Measurements from ENCODE around the gene VSIG10L. TPM values are rescaled to one million over a fixed set of nuclear protein-coding genes. Genes with fewer than 3 reads are reported as not detected.

Gene VSIG10L
- total RNA-seq, 1 donor from 2014 or later, result 0.77 TPM

DNA sequence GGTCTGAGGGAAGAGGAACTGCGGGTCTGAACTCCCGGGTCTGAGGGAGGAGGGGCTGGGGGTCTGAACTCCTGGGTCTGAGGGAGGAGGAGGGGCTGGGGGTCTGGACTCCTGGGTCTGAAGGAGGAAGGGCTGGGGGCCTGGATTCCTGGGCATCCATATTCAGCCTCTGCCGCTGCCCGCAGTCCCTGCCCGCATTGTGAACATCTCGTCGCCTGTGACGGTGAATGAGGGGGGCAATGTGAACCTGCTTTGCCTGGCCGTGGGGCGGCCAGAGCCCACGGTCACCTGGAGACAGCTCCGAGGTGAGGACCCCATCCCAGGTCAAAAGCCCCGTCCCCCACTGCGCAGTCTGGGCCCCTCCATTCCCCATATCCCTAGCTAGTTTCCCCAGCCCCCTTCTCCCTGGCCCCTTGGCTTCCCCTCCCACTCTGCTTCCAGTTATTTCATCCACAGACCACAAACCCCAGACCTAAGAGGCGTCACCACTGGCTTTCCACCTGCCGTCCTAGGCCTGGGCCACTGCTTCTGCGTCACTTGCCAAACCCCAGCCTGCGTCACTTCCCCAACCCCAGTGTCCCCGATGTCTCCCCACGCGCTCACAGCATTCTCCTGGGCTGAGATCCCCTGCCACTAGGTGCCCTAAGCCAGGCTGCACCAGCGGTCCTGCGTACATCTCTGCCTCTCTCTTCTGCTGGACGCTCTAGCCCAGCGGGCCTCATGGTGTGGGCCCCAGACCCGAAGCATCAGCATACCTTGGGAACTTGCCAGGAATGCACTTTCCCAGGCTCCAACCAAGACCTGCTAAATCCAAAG is 16.6 kb downstream of the VSIG10L start:
- DNase-seq, result no peak
- no peak for ATAC-seq
- intact Hi-C loops (cut with micrococcal nuclease), result no loop called here

DNA sequence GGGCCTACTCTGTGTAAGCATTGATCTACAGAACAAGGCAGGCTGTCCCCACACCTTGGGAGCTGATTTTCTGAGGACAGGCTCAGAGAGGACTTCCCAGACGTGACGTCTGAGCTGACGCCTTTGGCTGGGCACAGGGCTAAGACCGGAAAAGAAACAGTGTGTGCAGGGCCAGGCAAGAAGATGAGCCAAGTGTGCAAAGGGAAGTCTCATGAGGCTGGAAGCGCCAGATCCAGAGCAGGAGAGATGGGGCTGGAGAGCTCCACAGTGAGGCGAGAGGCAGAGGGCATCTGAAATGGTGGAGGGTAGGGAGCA is 17.8 kb downstream of the VSIG10L start:
- intact Hi-C loops (cut with micrococcal nuclease), result no loop called here
- no peak for ATAC-seq
- DNase-seq, result no peak

DNA sequence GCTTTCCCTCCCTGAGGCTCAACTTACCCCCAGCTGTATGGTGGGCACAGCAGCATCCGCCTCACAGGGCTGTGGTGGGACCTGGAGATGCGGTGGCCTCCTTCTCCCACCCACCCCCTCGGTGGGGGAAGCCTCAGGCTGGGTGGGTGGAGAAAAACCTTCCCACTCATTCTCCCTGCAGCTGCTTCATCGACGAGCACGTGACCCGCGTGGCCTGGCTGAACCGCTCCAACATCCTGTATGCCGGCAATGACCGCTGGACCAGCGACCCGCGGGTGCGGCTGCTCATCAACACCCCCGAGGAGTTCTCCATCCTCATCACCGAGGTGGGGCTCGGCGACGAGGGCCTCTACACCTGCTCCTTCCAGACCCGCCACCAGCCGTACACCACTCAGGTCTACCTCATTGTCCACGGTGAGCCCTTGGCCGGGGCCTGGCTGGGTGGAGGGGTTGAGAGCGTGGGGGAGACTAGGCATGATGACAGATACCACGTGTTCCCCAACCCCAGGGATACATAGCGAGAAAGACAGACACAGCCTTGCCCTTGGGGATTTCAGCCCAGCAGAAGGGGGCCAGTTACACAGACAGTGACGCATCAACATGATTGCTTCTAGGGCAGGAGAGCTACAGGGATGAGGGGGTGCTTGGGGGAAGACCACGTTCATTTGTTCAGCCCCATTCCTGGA is 18.3 kb downstream of the VSIG10L start:
- DNase-seq, result no peak
- intact Hi-C loops (cut with micrococcal nuclease), result no loop called here
- no peak for ATAC-seq

DNA sequence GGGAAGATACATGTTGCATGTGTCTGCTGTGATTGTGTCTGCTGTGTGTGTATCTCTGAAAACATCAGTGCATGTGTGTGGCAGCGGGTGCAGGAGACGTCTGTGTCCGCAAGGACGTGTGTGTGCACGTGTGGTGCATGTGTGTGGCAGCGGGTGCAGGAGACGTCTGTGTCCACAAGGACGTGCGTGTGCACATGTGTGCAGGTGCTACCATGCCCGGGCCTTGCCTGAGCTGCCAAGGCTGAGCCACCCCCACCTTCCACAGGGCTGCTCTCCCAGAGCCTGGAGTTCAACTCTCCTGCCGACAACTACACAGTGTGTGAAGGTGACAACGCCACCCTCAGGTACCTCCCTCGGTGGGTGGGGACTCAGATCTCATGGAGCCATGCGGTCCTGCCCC is 20.1 kb downstream of the VSIG10L start:
- intact Hi-C loops (cut with micrococcal nuclease), result no loop called here
- ATAC-seq (no peak), DNase-seq (no peak)

DNA sequence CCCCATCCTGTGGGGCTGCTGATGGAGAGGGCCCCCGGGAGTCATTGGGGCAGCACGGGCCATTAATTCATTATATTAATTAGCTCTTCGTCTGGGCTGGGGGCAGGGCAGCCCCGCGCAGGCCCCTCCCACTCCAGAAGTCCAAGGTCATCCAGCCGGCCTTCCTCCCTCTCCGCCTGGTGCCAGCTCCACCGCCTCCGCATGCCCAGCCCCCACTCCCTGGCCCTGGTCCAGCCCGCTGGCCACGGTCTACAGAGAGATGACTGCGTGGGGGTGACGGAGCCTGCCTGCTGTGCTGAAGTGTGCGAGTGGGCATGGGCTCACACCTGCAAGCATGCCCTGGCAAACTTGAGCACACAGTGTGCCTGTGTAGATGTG is 21.7 kb downstream of the VSIG10L start:
- intact Hi-C loops (cut with micrococcal nuclease), result no loop called here
- no peak for ATAC-seq

DNA sequence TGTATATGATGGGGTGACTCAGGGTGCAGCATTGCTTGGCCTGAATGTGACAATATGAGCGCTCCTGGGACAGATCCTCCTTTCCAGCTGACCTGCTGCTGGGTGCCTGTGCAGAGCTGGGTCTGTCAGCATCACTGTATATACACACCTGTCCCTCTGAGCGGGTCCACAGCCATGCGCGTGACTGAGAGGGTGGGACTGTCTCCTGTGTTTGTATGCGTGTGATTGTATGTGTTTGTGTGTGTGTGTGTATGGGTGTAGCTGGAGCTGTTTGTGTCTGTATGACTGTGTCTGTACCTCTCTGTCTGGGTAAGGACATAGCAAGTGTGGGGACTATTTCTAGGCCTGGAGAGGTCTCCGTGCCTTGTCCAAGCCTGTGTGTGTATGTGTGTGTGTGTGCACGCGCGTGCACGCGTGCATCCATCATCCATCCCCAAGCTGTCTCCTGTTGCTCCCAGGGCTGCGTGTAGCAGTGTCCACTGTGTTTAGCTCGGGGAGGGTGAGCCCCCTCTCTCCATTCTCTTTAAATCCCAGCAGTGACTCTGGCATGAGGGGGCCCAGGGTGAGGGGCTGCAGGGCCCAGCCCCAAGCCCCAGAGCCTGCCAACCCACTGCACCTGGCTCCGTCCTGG is 22.2 kb downstream of the VSIG10L start:
- no peak for DNase-seq
- intact Hi-C loops (cut with micrococcal nuclease), result no loop called here
- ATAC-seq, result no peak

More for the DNA sequence above, 21.7 kb downstream of the VSIG10L start:
- no peak for DNase-seq

DNA sequence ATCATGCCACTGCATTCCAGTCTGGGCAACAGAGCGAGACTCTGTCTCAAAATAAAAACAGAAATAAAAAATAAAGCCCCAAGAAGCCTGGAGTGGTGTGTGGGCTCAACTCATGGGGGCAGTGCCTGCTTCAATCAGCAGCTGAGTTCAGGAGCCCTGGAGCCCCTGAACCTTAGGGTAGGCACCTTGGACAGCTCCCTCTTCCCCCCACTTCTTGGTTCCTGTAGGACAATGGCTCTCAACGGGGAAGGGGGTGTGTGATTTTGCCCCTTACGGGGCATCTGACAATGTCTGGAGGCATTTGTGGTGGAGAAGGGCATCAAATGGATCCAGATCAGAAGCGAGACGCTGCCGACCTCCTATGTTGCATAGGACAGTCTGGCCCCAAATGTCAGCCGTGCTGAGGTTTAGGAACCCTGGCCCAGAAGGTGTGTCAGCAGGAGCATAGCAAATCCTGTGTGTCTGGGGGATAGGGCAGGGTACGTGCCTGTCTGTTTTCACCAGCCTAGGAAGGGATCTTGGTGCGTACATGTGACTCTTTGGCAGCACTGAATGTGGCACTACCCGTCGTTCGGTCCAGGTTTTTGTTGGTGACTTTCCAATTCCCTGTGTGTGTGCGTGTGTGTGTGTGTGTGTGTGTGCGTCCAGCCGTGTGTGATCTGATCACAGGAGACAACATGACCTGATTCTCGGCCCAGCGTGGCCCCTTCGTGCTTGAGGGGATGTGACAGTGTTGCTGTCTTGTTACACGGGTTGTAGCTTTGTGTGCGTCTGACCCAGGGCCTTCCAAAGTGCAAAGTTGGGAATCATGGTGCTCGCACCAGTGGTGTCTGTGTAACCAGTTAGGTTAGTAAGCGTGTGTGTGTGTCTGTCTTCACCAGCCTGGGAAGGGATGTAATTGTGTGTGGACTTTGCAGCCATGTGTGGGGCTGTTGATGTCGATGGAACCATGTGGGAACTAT is 23.0 kb downstream of the VSIG10L start:
- intact Hi-C loops (cut with micrococcal nuclease), result no loop called here
- DNase-seq (no peak), ATAC-seq (no peak)

DNA sequence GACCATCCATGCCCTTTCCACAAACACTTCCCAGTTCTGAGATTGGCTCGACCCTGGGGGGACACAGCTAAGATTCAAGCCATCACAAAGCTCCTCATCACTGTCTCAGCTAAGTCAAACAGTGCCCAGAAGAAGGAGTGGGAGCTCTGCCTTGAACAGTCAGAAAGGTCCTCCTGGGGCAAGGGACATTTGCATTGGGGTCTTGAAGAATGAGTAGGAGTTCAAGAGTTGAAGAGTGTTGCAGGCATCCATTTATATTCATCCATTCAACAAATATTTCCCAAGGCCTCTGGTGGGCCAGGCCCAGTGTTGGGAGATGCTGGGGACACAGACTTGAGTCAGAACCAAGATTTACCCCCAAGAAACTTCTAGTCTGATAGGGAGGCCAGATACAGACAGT is 24.0 kb downstream of the VSIG10L start:
- intact Hi-C loops (cut with micrococcal nuclease), result no loop called here
- DNase-seq, result no peak
- ATAC-seq, result no peak

DNA sequence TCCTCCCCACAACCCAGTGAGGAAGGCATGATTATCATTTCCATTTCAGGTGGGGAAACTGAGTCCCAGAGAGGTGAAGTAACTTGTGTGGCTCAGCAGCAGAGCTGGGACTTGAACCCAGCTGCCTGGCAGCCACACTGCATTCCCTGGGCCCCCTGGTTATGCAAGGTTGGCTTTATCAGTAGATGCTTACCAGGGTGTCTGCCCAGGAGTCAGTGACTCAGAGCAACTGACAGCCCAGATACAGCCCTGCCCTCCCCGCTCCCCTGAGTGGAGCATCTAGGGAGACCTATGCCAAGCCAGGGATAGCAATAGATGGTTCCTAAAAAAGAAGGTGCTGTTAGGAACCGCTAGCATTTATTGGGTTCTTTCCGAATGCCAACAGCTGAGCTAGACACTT is 24.6 kb downstream of the VSIG10L start:
- DNase-seq (no peak), ATAC-seq (no peak)
- intact Hi-C loops (cut with micrococcal nuclease), result no loop called here

DNA sequence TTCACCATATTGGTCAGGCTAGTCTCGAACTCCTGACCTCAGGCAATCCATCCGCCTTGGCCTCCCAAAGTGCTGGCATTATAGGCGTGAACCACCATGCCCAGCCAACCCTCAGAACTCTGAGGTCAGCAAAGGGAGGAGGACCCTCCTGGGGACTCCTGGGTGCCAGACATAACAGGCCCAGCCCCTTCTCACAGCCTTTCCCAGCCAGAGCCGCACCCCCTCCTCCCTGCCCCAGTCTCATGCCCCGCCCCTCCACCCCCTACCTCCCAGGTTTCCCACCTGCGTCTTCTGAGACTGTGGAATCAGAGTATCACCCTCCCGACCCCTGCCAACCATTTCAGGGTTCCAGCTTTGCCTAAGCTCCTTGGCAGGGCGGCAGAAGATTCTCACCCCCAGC is 25.3 kb downstream of the VSIG10L start:
- intact Hi-C loops (cut with micrococcal nuclease), result no loop called here

DNA sequence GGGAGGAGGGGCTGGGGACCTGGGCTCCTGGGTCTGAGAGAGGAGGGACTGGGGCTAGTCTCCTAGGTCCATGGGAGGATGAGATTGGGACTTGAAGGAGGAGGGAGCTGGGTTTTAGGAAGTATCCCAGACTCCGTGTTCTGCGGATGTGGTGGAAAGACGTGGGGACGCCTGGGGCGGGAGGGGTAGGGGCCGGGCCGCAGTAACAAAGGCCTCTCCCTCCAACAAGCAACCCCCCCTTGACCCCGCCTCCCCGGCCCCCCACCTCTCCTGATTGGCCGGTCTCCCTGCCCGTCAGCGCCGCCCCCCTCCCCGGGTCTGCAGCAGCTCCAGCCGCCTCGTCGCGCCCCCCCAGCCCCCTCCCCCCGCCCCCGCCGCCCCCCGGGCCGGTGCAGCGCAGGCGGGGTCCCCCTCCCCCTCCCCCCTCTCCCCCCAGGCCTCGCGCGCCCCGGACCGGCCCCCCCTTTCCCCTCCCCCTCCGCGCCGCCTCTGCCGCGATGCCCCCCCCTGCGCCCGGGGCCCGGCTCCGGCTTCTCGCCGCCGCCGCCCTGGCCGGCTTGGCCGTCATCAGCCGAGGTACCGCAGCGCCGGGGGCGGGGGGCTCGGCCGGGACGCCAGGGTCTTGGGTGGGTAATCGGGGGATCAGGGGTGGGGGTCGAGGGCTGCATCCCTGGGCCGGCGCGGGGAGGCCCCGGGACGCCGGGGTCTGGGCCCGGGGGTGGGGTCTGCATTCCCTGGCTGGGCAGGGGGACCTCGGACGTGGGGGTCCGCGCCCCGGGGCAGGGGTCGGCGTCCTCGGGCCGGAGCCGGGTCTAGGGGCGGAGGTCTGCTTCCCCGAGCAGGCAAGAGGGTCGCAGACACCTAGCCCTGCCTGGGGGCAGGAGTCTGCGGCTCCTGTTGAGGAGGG is 30.3 kb downstream of the VSIG10L start, which contains the start of gene IGLON5:
Gene IGLON5, plus strand, starts transcription at position 294 of the 907 bp plus-strand sequence. Its CDS starts 204 bp downstream, at position 498.
- DNase-seq (no peak), ATAC-seq (no peak)
- intact Hi-C loops (cut with micrococcal nuclease), result no loop called here

More for the DNA sequence above, 25.3 kb downstream of the VSIG10L start:
- ATAC-seq (no peak), DNase-seq (no peak)

DNA sequence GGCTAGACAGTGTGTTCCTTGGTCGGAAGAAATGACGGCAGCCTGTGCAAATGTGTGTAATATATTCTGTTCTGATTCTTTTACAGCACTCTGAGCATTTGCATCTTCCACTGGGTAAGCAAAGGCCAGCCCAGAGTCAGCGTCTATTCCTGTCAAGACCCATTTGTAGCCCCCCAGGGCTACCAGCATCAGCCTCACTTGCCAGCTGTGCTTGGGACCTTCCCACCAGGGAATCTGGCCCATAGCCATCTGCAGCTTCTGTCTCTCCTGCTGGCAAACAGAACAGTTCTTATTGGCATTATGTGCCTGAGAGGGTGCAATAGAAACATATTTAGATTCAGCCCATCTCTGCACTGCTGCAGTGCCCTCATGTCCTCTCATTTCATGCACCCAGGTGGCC is 36.5 kb downstream of the VSIG10L start:
- intact Hi-C loops (cut with micrococcal nuclease), result no loop called here
- no peak for ATAC-seq
- DNase-seq, result no peak

DNA sequence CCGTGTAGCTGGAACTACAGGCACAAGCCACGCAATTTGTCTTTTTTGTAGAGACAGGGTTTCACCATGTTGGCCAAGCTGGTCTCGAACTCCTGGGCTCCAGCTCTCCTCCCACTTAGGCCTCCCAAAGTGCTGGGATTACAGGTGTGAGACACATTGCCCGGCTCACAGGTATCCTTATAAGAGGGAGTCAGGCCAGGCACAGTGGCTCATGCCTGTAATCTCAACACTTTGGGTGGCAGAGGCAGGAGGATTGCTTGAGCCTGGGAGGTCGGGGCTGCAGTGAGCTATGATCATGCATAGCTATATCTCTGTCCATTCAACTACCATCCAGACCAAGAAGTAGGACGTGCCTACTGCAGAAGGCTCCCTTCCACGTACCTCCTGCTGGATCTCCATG is 40.7 kb downstream of the VSIG10L start:
- ATAC-seq (no peak), DNase-seq (no peak)
- intact Hi-C loops (cut with micrococcal nuclease), result no loop called here

DNA sequence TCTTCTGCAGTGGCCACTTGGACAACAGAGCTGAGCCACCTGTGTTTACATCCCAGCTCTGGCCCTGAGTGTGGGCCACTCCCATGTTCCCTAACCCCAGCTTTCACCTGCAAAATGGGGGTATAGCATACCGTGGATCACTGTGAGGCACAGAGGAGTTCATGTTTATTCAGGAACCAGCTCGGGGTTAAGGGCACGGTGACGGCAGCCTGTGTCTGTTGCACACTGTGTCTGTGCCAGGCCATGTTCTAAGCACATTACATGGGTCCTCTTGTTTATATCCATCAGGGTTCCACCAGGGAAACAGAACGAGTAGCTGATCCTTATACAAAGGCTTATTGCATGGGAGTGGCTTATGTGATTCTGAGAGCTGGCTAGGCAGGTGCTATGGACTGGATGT is 44.5 kb downstream of the VSIG10L start:
- DNase-seq (no peak), ATAC-seq (no peak)
- intact Hi-C loops (cut with micrococcal nuclease), result no loop called here

DNA sequence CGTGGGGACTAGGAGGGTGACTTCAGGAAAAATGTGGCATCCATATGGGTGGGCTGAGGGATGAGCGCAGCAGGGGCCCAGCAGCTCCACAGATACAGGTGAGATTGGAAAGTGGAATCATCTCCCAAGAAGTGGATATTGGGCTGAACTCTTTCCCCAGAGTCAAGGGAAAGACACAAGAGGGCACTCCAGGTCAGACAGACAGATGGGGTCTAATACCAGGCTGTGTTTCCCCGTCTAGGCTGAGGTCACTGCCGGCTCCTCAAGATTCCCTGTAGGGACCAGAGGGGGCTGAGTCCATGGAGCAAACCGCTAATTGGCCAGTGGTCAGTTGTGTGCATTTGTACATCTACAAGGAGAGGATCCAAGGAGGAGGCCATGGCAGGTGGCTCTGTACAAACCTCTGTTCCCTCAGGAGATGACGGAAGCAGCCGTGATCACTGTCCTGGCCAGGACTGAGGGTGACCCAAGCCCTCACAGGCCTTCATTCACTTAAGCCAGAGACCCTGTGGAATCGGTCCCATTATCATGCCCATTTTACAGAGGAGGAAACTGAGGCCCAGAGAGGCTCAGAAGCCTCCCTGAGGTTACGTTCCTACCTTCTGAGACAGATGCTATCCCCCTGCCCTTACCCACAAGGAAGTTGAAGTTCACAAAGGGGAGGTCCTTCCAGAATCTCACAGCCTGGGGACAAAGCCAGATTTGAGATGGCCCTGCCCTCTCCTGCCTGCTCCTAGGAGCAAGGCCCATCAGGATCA is 45.4 kb downstream of the VSIG10L start:
- intact Hi-C loops (cut with micrococcal nuclease), result no loop called here
- ATAC-seq, result no peak
- DNase-seq, result no peak

DNA sequence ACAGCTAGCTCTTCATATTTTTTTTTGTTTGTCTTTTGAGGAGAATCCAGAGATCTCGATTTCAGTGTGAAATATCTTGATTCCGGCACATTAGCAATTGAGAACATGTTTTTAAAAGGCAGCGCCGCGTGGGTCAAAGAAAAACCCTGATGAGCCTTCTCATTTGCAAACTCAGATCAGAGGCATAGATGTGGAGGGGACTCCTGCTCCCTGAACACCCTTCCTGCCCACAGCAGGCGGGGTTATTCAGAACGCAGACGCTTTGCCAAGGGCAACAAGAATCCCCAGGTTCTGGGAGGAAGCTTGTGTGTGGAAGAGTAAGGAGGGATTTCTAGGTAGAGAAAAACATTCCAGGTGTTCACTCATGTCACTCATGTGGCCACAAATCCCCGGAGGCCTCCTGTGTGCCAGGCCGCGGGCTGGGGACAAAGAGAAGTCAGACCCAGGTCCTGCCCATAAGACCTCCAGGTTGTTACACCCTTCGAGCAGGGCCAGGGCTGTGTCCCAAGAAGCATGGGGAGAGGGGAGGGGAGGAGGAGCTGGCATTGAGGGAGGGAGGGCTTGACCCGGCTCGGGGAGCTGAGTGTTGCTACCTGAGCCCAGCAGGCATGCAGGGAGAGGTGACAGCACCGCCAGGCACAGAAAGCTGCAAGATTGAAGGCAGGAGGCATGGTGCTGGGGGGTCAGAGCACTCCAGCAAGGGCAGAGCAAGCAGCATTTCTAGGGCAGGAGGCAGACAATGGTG is 46.4 kb downstream of the VSIG10L start:
- DNase-seq (no peak), ATAC-seq (no peak)
- intact Hi-C loops (cut with micrococcal nuclease), result no loop called here

DNA sequence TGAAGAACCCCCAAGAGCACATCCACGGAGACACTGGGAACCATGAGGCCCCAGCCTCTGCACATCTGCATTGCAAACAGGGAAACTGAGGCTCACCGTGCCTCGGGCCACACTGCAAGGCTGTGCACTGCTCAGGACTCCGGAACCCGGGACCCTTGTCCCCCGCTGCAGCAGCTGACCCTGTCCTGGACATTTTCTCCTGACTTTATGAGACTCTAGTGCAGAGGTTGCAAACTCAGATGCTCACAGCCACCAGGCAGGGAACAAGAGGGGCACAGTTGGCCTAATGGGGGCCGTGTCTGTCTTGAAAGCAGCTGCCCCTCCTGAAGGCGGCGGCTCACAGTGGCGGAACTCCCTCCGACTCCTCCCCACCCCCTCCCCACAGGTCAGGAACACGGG is 47.0 kb downstream of the VSIG10L start:
- intact Hi-C loops (cut with micrococcal nuclease), result no loop called here
- ATAC-seq (no peak), DNase-seq (no peak)
